GM18520 (cell line): ENCODE measurements around the gene MCF2L.

Experiments used
- ATAC-seq: cut with Tn5 transposase; IDR thresholded peaks from one replicate; pipeline ENCODE4 v1.9.1; 2021; ENCODE audit not compliant: unreplicated experiment

MCF2L gene

GRCh38 chr13:112963641-112964040, 5.4 kb upstream of the MCF2L start:
- ATAC-seq = no peak

- no peak for ATAC-seq
These were observed 4.0 kb upstream of the MCF2L start for GRCh38 chr13:112964971-112965492.

- ATAC-seq = no peak
These were observed 3.4 kb upstream of the MCF2L start for GRCh38 chr13:112965573-112966115.

DNA sequence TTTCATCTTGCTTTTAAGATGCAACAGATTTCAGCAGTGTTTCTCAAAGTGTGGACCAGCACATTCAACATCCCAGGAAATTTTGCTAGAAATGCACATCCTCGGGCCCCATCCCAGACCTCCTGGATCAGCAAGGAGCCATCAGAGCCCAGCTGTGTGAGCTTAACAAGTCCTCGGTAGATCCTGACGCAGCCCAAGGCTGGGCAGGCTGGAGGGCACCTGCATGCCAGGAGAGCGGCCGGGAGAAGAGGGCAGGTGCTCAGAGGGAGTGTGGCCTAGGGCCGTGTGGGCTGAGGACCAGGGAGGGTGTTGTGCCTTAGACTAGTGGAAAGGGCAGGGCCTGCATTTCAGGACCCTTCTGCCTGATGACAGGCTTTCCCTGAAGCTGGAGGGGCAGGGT, 2.2 kb upstream of the MCF2L start:
- ATAC-seq = no peak

- no peak for ATAC-seq
These were observed 1.2 kb upstream of the MCF2L start for GRCh38 chr13:112967686-112968379.

DNA sequence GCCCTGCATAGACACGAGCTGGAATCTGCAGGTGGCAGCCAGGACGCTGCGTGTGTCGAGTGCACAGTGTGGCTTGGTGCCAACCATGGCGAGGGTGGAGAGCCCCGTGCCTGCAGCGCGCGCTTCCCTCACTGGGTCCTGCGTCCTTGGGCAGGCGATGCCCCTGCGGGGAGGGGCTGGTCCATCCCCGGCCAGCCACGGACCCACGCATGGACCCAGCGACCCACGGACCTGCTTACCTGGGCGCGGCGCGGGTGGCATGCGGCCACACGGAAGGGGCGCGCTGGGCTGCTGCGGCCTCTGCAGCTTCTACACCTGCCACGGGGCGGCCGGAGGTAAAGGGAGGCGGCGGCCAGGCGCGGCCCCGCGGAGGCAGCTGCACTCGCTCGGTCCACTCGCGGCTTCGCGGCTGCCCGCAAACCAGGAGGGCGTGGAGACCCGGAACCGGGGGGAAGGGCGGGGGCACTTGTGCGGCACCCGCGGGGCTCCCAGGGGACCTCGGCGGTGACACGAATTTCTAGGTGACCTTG, 569 bp upstream of the MCF2L start:
- no peak for ATAC-seq

GRCh38 chr13:112969692-112970338, 801 bp downstream of the MCF2L start:
- no peak for ATAC-seq

GRCh38 chr13:112970552-112971287, 1.7 kb downstream of the MCF2L start:
- ATAC-seq = no peak

DNA sequence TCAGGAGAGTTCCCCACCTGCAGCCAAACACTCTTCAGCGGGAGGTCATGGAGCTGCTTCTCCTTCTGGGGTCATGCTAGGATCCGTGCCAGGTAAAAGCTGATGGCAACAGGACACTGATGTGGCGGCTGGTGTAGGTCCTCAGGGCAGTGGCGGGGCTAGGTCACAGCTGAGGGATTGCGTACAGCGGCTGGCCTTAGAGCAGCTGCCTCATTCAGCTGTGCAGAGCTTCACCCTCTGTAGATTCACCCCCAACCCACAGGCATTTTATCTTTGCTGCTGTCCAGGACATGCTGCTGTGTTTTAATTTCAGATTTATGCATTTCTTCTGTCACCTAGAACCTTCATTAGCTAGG, 2.3 kb downstream of the MCF2L start:
- no peak for ATAC-seq

GRCh38 chr13:112972258-112972657, 3.2 kb downstream of the MCF2L start:
- ATAC-seq = no peak

DNA sequence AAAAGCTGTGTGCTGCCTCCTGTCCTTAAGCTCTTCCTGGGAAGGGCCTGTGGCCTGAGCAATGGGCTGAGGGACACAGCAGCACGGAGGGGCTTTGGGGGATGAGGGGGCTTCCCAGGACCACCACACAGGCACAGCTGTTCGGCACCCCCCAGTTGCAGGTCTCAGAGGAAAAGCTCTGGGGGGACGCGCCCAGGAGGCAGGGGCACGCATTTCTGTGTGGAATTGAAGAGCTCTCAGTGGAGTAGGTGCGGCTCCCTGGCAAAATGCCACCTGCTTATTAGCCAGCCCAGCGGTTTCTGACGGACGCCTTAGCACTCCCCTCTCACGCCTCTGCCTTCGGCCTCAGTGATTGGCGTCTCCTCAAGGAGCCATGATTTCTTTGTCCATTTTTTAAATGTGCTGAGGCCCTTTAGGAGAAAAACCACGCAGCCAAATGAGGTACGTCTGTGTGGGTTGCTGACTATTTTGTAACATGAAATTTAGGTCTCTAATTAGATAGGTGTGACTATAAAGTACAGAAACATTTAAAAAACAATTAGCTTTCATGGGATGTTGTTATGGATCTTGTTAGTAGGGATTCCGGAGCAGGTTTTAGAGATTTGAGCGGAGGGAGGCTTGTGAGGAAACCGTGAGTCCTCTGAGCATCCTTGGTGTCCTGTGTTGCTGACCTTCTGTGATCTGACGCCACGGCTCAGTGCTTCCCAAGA, 4.0 kb downstream of the MCF2L start:
- ATAC-seq = no peak

GRCh38 chr13:112973577-112973951, 4.5 kb downstream of the MCF2L start:
- ATAC-seq = no peak

DNA sequence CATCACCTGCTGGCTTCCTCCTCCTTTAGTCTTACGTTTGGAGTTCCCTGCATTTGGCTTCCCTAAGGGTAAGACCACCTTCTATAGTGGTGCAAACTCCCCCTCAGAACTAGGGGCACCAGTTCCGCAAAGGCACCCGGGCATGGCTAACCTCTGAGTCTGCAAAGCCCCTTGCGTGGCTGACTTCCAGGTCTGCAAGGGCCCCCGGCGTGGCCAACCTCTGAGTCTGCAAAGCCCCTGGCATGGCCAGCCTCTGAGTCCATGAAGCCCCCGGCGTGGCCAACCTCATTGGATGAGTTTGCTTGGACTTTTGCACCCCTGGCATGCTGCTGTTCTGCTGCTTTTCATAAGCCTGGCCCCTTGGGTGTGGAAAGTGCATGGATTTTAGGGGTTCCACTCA, 5.1 kb downstream of the MCF2L start:
- ATAC-seq = no peak

DNA sequence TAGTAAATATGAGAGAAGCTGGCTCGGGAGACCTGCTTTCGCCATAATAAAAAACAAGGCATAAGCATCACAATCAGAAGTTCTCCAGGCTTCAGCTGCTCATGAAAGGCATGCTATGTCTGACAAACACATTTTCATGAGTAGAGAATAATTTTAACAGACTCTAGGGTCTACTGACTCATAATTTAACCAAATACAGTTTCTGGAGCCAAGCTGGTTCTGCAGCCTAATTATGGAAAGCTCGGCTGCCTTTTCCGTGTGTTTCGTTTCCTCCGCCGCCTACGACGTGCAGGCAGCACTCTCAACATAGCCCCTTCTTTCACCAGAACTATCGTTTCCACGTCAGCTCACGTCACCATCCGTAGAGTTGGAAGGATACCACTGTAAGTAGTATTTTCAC, 5.7 kb downstream of the MCF2L start:
- no peak for ATAC-seq

- no peak for ATAC-seq
These were observed 6.5 kb downstream of the MCF2L start for GRCh38 chr13:112975401-112975939.

DNA sequence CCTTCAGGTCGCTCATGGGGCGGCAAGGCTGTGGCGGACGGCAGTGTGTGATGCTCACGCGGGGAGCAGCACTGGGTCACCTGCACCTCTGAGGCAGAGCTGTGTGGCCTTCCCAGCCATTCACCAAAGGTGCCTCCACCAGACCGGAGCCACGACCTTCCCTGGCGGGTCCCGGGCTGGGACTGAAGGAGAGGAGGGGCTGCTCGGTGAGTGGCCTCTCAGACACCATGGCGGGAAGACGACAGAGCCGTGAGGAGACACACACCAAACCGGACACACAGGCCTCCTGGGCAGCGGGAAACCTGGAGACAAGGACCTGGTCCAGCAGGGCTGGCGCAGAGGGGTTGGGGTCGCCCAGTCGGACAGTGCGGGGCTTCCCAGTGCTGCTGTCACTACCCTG, 7.5 kb downstream of the MCF2L start:
- ATAC-seq = no peak

- no peak for ATAC-seq
These were observed 8.1 kb downstream of the MCF2L start for GRCh38 chr13:112977091-112977490.

- no peak for ATAC-seq
These were observed 8.5 kb downstream of the MCF2L start for GRCh38 chr13:112977525-112977924.

DNA sequence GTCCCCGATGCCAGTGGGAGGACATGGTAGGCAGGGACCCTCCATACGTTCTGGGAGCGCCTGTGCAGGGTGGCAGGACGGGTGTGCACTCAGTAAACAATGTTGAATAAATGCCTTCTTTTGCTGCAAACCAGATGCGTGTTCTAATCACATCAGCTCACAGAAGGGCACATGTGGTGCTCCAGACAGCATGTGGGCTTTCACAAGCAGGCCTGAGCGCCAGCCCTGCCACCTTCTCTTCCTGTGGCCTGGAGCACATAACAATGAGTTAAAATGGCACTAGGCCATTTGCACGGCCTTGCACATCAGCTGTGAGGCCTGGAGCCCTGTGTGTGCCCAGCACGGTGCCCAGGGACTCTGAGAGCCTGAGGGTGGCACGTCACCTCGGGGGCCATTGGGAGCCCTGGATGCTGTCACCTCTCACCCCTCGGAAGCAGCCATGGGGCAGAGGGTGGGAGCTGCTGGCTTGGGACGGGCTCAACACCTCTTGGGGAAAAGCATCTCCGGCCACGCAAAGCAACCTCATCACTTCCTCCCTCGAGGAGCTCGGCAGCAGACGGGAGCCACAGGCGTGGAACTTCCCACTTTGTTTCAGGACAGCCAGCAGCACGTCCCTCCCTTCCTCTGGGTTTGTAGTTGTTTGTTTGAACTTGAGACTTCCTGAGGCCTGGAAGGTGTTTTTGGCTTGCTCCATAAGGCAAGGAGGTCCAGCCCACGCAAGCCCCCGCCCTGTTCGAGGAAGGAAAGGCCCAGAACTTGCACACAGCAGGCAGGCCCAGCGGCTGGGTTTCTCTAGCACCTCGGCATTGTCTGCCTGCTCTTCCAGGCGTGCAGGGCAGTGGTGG, 9.8 kb downstream of the MCF2L start:
- no peak for ATAC-seq

- no peak for ATAC-seq
These were observed 10.4 kb downstream of the MCF2L start for GRCh38 chr13:112979406-112979902.
